Limb (tissue), 2 donors: ENCODE data around the gene ARV1.
"Not testable (repeated sequence)": the region's sequence is repeated elsewhere in the genome, so short reads cannot be mapped to it uniquely, and the experiment has no call there.

Experiments used
- DNase-seq, 2 donors: peaks; one replicate each; pipeline ENCODE4 v3.0.0-alpha.2; 2016; ENCODE audit errors: extremely low spot score in 2 of 2

ARV1 gene

GRCh38 chr1:231041719-231042261 is 62.9 kb downstream of the ARV1 start:
- DNase-seq, result no peak

- DNase-seq, result no peak
Observed at GRCh38 chr1:231044588-231044987, 65.7 kb downstream of the ARV1 start.

GRCh38 chr1:231045286-231045685 is 66.4 kb downstream of the ARV1 start:
- DNase-seq, result no peak

GRCh38 chr1:231045921-231046729 is 67.2 kb downstream of the ARV1 start:
- DNase-seq, result not testable (repeated sequence)

- DNase-seq, result no peak
Observed at GRCh38 chr1:231046730-231047395, 68.0 kb downstream of the ARV1 start.

GRCh38 chr1:231047529-231047928 is 68.6 kb downstream of the ARV1 start:
- not testable (repeated sequence) for DNase-seq

GRCh38 chr1:231048419-231048818 is 69.5 kb downstream of the ARV1 start:
- DNase-seq, result not testable (repeated sequence)

- no peak for DNase-seq
Observed at GRCh38 chr1:231049121-231049979, 70.5 kb downstream of the ARV1 start.
